Psoas muscle (tissue), 8 donors: Measurements from ENCODE around the gene LHPP. TPM values are rescaled to one million over a fixed set of nuclear protein-coding genes. Genes with fewer than 3 reads are reported as not detected.

ENCODE experiments used
- ATAC-seq, 4 donors: fragments of 200-7000 bp; cut with Tn5 transposase; one replicate each; pipeline ENCODE4 v1.9.1; 2020; ENCODE audit warnings: moderate library complexity in 3 of 4, mild to moderate bottlenecking in 2 of 4
- DNase-seq, 2 donors: peaks; one replicate each; pipeline ENCODE4 v3.0.0-alpha.2; 2020
- H3K27ac ChIP-seq: fragments of 200-600 bp; one replicate; pipeline ENCODE4 v1.8.0; 2022
- H3K27me3 ChIP-seq, 3 donors: fragments of 200-600 bp in 1 of 3; one replicate each; pipeline versions ENCODE4 v1.6.1 to v1.8.0; 2013 to 2022; ENCODE audit warnings: low read length in 2 of 3, mild to moderate bottlenecking in 2 of 3, moderate library complexity in 1 of 3; ENCODE audit not compliant: insufficient read depth in 3 of 3
- H3K36me3 ChIP-seq, 2 donors: fragments of 200-600 bp in 1 of 2; one replicate each; pipeline versions ENCODE4 v1.6.1 to v1.8.0; 2013 to 2022; ENCODE audit warnings: low read depth in 1 of 2, mild to moderate bottlenecking in 1 of 2, moderate library complexity in 1 of 2; ENCODE audit not compliant: insufficient read depth in 1 of 2
- H3K4me1 ChIP-seq: fragments of 200-600 bp; one replicate; pipeline ENCODE4 v1.8.0; 2022
- H3K4me3 ChIP-seq: fragments of 200-600 bp; one replicate; pipeline ENCODE4 v1.8.0; 2022; ENCODE audit warnings: mild to moderate bottlenecking
- H3K9me3 ChIP-seq: fragments of 200-600 bp; one replicate; pipeline ENCODE4 v1.8.0; 2022
- CTCF ChIP-seq: fragments of 200-600 bp; IDR thresholded peaks from one replicate; pipeline ENCODE4 v1.8.0; 2022; ENCODE audit warnings: antibody characterized with exemption
- WGBS, 3 donors: extraction: QIAGEN DNeasy Blood & Tissue Kit; methylation state at CpG; one replicate each; pipeline versions ENCODE4 v1.1.6 to v1.1.7; 2013; 5-methylcytosine and 5-hydroxymethylcytosine counted together
- intact Hi-C, 2 donors: fragments of 100-400 bp; cut with DNase I; formaldehyde crosslinking; loops; one replicate each; pipeline versions ENCODE4 v1.11.0 to v1.14.2; 2022
- polyA plus RNA-seq, 3 donors: library from polyadenylated mRNA; stranded (reverse); fragments of 200-250 nt; gene quantifications; one replicate each; pipeline ENCODE4 v1.2.3, GENCODE V29; 2013
- total RNA-seq, 4 donors: library from RNA; stranded (reverse); fragmentation: NEBNext Ultra II Directional in 2 of 4; extraction: Animal tissue kit (Norgen Biotek cat#: 25700) in 2 of 4; gene quantifications; one replicate each; pipeline versions ENCODE4 v1.2.1 to v1.2.4, GENCODE V29; 2021 to 2023
- donor health status: healthy with polysubstance abuse.
- donor health status: DM: no; HTN: no; CAD: no; lungs with moderate emphysema.
- donor health status: Bipolar disorder and iron deficiency.
- donor health status: healthy.
- donor health status: DM: yes; HTN: yes; CAD: no.
- donor health status: DM: no; HTN: no; CAD: no.
- donor health status: DM: no; HTN: no; CAD: no.
- donor health status: DM: yes; HTN: yes; CAD: no.

LHPP gene
- total and polyA plus RNA-seq, 7 donors: 4.7 to 12.8 (median 6.1) TPM

- DNase-seq (no peak), ATAC-seq (no peak)
- TF ChIP-seq CTCF: no peak
- 86 to 91% (median 88%) methylated on average over 22 of the region's 22 CpGs for WGBS, 3 donors
- H3K9me3 ChIP-seq: peaks cover 4% of the 10 kb centered on the region
- H3K4me1 ChIP-seq: no peaks in the 10 kb centered on the region
- H3K4me3 ChIP-seq: no peak overlapping the region
- intact Hi-C loops: no loop called here
- H3K27me3 ChIP-seq: no peaks in the 10 kb centered on the region
- H3K27ac ChIP-seq: no peak overlapping the region
- no peaks in the 10 kb centered on the region for H3K36me3 ChIP-seq
Measured at GRCh38 chr10:124575107-124576035, 113.7 kb downstream of the LHPP start.

GRCh38 chr10:124576526-124577420 is 115.2 kb downstream of the LHPP start:
- ATAC-seq (no peak), DNase-seq (no peak)
- no peak for TF ChIP-seq CTCF
- 83 to 88% (median 84%) methylated on average over 19 to 20 of the region's 20 CpGs for WGBS, 3 donors
- H3K4me1 ChIP-seq: no peaks in the 10 kb centered on the region
- H3K4me3 ChIP-seq: no peak overlapping the region
- no peaks in the 10 kb centered on the region for H3K27me3 ChIP-seq
- H3K9me3 ChIP-seq: peaks cover 4% of the 10 kb centered on the region
- intact Hi-C loops: no loop called here
- no peaks in the 10 kb centered on the region for H3K36me3 ChIP-seq
- H3K27ac ChIP-seq: no peak overlapping the region

GRCh38 chr10:124577651-124578050 is 116.0 kb downstream of the LHPP start:
- Histone ChIP-seq H3K4me3 (no peak overlapping the region), H3K9me3 (peaks cover 4% of the 10 kb centered on the region), H3K36me3 (no peaks in the 10 kb centered on the region), H3K4me1 (no peaks in the 10 kb centered on the region), H3K27ac (no peak overlapping the region), H3K27me3 (no peaks in the 10 kb centered on the region)
- 82 to 92% (median 90%) methylated on average over 3 of the region's 3 CpGs for WGBS, 3 donors
- no peak for DNase-seq
- ATAC-seq: peak in 1 of 4 donors; percentile 9
- intact Hi-C loops: no loop called here
- no peak for TF ChIP-seq CTCF

DNA sequence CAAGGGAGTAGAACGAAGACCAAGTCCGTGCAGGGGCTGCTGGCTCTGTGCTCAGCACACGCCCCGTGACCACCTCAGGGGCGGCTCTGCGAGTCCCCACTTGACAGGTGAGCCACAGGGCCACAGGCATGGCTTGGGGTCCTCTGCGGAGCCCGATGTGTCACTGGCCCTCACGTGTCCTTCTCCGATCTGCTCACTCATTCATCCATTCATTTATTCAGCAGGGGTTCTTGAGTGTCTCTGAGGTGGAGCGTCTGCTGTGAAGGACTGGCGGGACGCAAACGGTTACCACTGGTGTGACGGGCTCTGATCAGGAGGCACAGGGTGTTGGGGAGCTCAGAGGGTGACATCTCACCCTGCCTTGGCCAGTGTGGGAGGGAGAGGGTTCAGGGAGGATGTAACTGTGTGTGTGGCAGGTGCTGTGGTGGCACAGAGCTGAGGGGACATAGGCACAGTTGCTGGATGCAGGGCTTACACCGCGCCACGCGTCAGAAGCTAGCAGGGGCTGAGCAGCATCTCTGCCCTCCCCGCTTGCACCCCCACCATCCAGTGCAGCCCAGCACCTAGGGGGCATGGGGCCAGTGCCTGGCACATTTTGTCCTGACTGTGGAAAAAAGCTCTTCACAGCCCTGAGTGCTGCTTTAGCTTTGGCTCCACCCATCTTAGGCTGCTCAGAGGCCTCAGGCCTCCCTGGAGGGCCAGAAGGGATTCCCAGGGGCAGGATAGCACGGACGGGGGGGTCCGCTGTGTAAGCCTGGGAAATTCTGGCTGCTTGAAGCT is 116.8 kb downstream of the LHPP start:
- ATAC-seq: peak in 3 of 4 donors; percentile 7 to 14 (median 11)
- TF ChIP-seq CTCF: no peak

More for the DNA sequence above, 116.8 kb downstream of the LHPP start:
- no peak overlapping the region for H3K4me3 ChIP-seq
- no peaks in the 10 kb centered on the region for H3K36me3 ChIP-seq
- H3K27ac ChIP-seq: no peak overlapping the region
- 86 to 93% (median 87%) methylated on average over 23 of the region's 23 CpGs for WGBS, 3 donors
- no peaks in the 10 kb centered on the region for H3K4me1 ChIP-seq
- intact Hi-C loops: no loop called here
- DNase-seq: peak in 1 of 2 donors; percentile 42
- H3K9me3 ChIP-seq: peaks cover 4% of the 10 kb centered on the region
- H3K27me3 ChIP-seq: no peaks in the 10 kb centered on the region
